Adrenal gland (tissue), 5 donors: ENCODE measurements around the gene SPNS3.

Source experiments
- POLR2A ChIP-seq, 2 donors: fragments of 450-650 bp; IDR thresholded peaks; one replicate each; pipeline ENCODE4 v1.6.1; 2017; ENCODE audit warnings: antibody characterized with exemption in 2 of 2, mild to moderate bottlenecking in 2 of 2, moderate library complexity in 1 of 2
- TF ChIP-seq, protein P1 (sequence below), 6 experiments: fragments of 450-650 bp in 4 of 6; fragments of 200-600 bp in 2 of 6; sonication (generic) in 1 of 6; IDR thresholded peaks; 1 replicate in 5 of 6; 2 replicates in 1 of 6; pipeline versions ENCODE4 v1.5.1 to v1.8.0; 2016 to 2021; ENCODE audit warnings: antibody characterized with exemption in 6 of 6, mild to moderate bottlenecking in 2 of 6, moderate library complexity in 1 of 6
- donor health status: DM: no; HTN: no; CAD: no.

DNA sequence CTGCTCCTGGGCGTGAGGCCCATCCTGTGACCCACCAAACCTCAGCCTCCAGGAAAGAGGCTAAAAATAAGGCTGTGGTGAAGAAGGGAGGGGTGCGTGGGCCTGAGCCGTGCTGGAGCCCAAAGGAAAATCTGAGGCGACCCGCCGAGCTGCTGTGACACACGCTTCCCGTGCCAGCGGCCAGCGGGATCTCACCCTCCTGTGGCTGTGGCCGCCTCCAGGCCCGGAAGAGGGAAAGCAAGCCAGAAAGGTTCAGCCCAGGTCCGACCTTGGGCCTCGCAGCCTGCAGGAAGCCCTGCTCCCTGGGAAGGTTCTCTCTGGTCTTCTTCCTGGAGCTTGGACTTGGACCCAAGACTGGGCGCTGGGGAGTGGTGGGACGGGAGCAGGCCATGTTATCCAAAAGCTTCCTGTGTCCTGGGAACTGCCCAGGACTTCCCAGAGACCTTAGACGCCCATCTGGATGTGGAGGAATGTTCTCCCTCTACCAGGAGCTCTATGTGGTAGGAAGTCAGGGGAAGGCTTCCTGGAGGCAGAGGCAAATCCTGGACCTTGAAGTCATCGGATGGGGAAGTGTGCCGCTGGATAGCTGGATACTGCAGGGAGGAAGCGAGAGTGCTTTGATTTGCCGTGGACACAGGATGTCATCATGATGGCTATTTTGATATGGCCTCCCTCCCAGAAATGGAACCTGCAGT, 76.3 kb downstream of the SPNS3 start:
- TF ChIP-seq, protein P1, sequence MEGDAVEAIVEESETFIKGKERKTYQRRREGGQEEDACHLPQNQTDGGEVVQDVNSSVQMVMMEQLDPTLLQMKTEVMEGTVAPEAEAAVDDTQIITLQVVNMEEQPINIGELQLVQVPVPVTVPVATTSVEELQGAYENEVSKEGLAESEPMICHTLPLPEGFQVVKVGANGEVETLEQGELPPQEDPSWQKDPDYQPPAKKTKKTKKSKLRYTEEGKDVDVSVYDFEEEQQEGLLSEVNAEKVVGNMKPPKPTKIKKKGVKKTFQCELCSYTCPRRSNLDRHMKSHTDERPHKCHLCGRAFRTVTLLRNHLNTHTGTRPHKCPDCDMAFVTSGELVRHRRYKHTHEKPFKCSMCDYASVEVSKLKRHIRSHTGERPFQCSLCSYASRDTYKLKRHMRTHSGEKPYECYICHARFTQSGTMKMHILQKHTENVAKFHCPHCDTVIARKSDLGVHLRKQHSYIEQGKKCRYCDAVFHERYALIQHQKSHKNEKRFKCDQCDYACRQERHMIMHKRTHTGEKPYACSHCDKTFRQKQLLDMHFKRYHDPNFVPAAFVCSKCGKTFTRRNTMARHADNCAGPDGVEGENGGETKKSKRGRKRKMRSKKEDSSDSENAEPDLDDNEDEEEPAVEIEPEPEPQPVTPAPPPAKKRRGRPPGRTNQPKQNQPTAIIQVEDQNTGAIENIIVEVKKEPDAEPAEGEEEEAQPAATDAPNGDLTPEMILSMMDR (IDR thresholded peaks at IDR 0.05): no peak
- no peak for TF ChIP-seq POLR2A (IDR thresholded peaks at IDR 0.05)
